Right lobe of liver (tissue), 6 donors: Measurements from ENCODE around the gene CRTC1. TPM values are rescaled to one million over a fixed set of nuclear protein-coding genes. Genes with fewer than 3 reads are reported as not detected.
"Not testable (repeated sequence)": the region's sequence is repeated elsewhere in the genome, so short reads cannot be mapped to it uniquely, and the experiment has no call there.

Source experiments
- ATAC-seq, 4 donors: fragments of 200-7000 bp; cut with Tn5 transposase; one replicate each; pipeline ENCODE4 v1.9.1; 2020; ENCODE audit warnings: mild to moderate bottlenecking in 4 of 4, moderate library complexity in 4 of 4
- DNase-seq, 3 donors: peaks; one replicate each; pipeline ENCODE4 v3.0.0-alpha.2; 2020
- H3K27ac ChIP-seq, 3 donors: fragments of 200-600 bp; one replicate each; pipeline ENCODE4 v1.8.0; 2022
- H3K27me3 ChIP-seq, 2 donors: fragments of 200-600 bp; one replicate each; pipeline ENCODE4 v1.8.0; 2022
- H3K36me3 ChIP-seq, 4 donors: fragments of 200-600 bp; sonication (generic) in 1 of 4; one replicate each; pipeline versions ENCODE4 v1.5.1 to v1.8.0; 2017 to 2022; ENCODE audit warnings: control low read depth in 1 of 4
- H3K4me1 ChIP-seq, 4 donors: fragments of 200-600 bp; sonication (generic) in 1 of 4; one replicate each; pipeline versions ENCODE4 v1.5.1 to v1.8.0; 2017 to 2022; ENCODE audit warnings: control low read depth in 1 of 4
- H3K4me3 ChIP-seq, 3 donors: fragments of 200-600 bp; one replicate each; pipeline ENCODE4 v1.8.0; 2022
- H3K9me3 ChIP-seq, 4 donors: fragments of 200-600 bp; sonication (generic) in 1 of 4; one replicate each; pipeline versions ENCODE4 v1.5.1 to v1.8.0; 2017 to 2022; ENCODE audit warnings: control low read depth in 1 of 4
- CTCF ChIP-seq, 4 donors: fragments of 200-600 bp in 3 of 4; fragments of 450-650 bp in 1 of 4; IDR thresholded peaks; one replicate each; pipeline versions ENCODE4 v1.5.1 to v1.8.0; 2016 to 2022; ENCODE audit warnings: antibody characterized with exemption in 4 of 4, mild to moderate bottlenecking in 2 of 4
- POLR2A ChIP-seq: fragments of 450-650 bp; IDR thresholded peaks from one replicate; pipeline ENCODE4 v1.6.1; 2017; ENCODE audit warnings: antibody characterized with exemption, mild to moderate bottlenecking
- WGBS: methylation state at CpG from one replicate; pipeline ENCODE4 v1.1.6; 2018; ENCODE audit warnings: low coverage, low lambda C conversion rate; ENCODE audit not compliant: insufficient coverage; ENCODE audit errors: missing lambda C conversion rate; 5-methylcytosine and 5-hydroxymethylcytosine counted together
- intact Hi-C, 2 donors: fragments of 100-400 bp; cut with DNase I; formaldehyde crosslinking; loops; one replicate each; pipeline versions ENCODE4 v1.11.2 to v1.14.1; 2022
- total RNA-seq, 6 experiments: library from RNA; depleted of rRNA in 2 of 6; stranded (reverse); fragments of >200 nt in 2 of 6; fragmentation: NEBNext Ultra II Directional in 3 of 6; extraction: Animal tissue kit (Norgen Biotek cat#: 25700) in 3 of 6; gene quantifications; one replicate each; pipeline versions ENCODE4 v1.1.0 to v1.2.4, GENCODE V29; 2016 to 2023
- donor health status: DM: no; HTN: yes; CAD: no.
- donor health status: DM: no; HTN: no; CAD: no.
- donor health status: DM: no; HTN: no; CAD: no.
- donor health status: DM: no; HTN: yes; CAD: no.
- donor health status: DM: no; HTN: yes; CAD: no.

CRTC1 gene
- total RNA-seq, 6 experiments from 2014 or later = 1.7 to 7.2 (median 4.9) TPM

- no peak overlapping the region for H3K27ac ChIP-seq
- intact Hi-C loops = no loop called here
- ATAC-seq (no peak), DNase-seq (no peak)
- no peaks in the 10 kb centered on the region for H3K9me3 ChIP-seq
- no peaks in the 10 kb centered on the region for H3K36me3 ChIP-seq
- WGBS = 100% methylated on average over 1 of the region's 25 CpGs
- TF ChIP-seq POLR2A (no peak), CTCF (IDR thresholded peaks at IDR 0.05) (no peak)
- H3K27me3 ChIP-seq = no peaks in the 10 kb centered on the region
- no peak overlapping the region for H3K4me3 ChIP-seq
- no peaks in the 10 kb centered on the region for H3K4me1 ChIP-seq
Observed at GRCh38 chr19:18719541-18719940, 36.1 kb downstream of the CRTC1 start.

GRCh38 chr19:18723871-18724377 is 40.4 kb downstream of the CRTC1 start:
- Histone ChIP-seq H3K4me1 (no peaks in the 10 kb centered on the region), H3K9me3 (no peaks in the 10 kb centered on the region), H3K36me3 (no peaks in the 10 kb centered on the region), H3K27me3 (no peaks in the 10 kb centered on the region), H3K4me3 (no peak overlapping the region), H3K27ac (no peak overlapping the region)
- ATAC-seq = no peak
- intact Hi-C loops = no loop called here
- TF ChIP-seq CTCF (IDR thresholded peaks at IDR 0.05) (no peak), POLR2A (no peak)
- 92% methylated on average over 13 of the region's 21 CpGs for WGBS
- no peak for DNase-seq

GRCh38 chr19:18725841-18726770 is 42.6 kb downstream of the CRTC1 start:
- intact Hi-C loops = no loop called here
- Histone ChIP-seq H3K9me3 (no peaks in the 10 kb centered on the region), H3K27ac (no peak overlapping the region), H3K4me3 (no peak overlapping the region), H3K27me3 (no peaks in the 10 kb centered on the region), H3K36me3 (no peaks in the 10 kb centered on the region), H3K4me1 (no peaks in the 10 kb centered on the region)
- TF ChIP-seq CTCF (IDR thresholded peaks at IDR 0.05) = no peak
- TF ChIP-seq POLR2A = no peak
- ATAC-seq (no peak), DNase-seq (no peak)
- 88% methylated on average over 12 of the region's 30 CpGs for WGBS

GRCh38 chr19:18726846-18727245 is 43.4 kb downstream of the CRTC1 start:
- no peak for ATAC-seq
- TF ChIP-seq POLR2A (no peak), CTCF (IDR thresholded peaks at IDR 0.05) (no peak)
- Histone ChIP-seq H3K9me3 (no peaks in the 10 kb centered on the region), H3K27me3 (no peaks in the 10 kb centered on the region), H3K36me3 (no peaks in the 10 kb centered on the region), H3K4me3 (no peak overlapping the region), H3K27ac (no peak overlapping the region), H3K4me1 (no peaks in the 10 kb centered on the region)
- 87% methylated on average over 6 of the region's 6 CpGs for WGBS
- intact Hi-C loops = no loop called here
- no peak for DNase-seq

GRCh38 chr19:18727602-18728001 is 44.1 kb downstream of the CRTC1 start:
- H3K27me3 ChIP-seq, ATAC-seq, H3K4me3 ChIP-seq, H3K9me3 ChIP-seq, DNase-seq, intact Hi-C loops, H3K4me1 ChIP-seq, H3K27ac ChIP-seq, H3K36me3 ChIP-seq: not testable (repeated sequence)
- WGBS = 93% methylated on average over 2 of the region's 6 CpGs
